ENCODE results near the gene PCARE.
"Not testable (repeated sequence)": the region's sequence is repeated elsewhere in the genome, so short reads cannot be mapped to it uniquely, and the experiment has no call there.

The PCARE gene

GRCh38 chr2:29074411-29074810 is at the start of gene PCARE:
PCARE (minus strand) TSS chr2:29074523; CDS start chr2:29074261, 262 bp downstream.
- no peak for DNase-seq (ENCODE audit: low read depth)

- DNase-seq (ENCODE audit: low read depth), result no peak
Measured at GRCh38 chr2:29123617-29124349, 49.5 kb upstream of the PCARE start.

- DNase-seq (ENCODE audit: low read depth), result no peak
Measured at GRCh38 chr2:29120846-29121245, 46.5 kb upstream of the PCARE start.

GRCh38 chr2:29119211-29119610 is 44.9 kb upstream of the PCARE start:
- no peak for DNase-seq (ENCODE audit: low read depth)

- no peak for DNase-seq (ENCODE audit: low read depth)
Measured at GRCh38 chr2:29117636-29118303, 43.4 kb upstream of the PCARE start.

- peak; percentile 59 for DNase-seq (ENCODE audit: low read depth)
Measured at GRCh38 chr2:29115797-29116781, 41.8 kb upstream of the PCARE start.

- no peak for DNase-seq (ENCODE audit: low read depth)
Measured at GRCh38 chr2:29114946-29115609, 40.8 kb upstream of the PCARE start, which contains the start of gene CLIP4. CLIP4 (plus strand) TSS chr2:29115415; CDS start chr2:29121389, 5,974 bp downstream.

GRCh38 chr2:29114586-29114945 is 40.2 kb upstream of the PCARE start:
- no peak for DNase-seq (ENCODE audit: low read depth)

GRCh38 chr2:29113891-29114321 is 39.6 kb upstream of the PCARE start:
- DNase-seq (ENCODE audit: low read depth), result peak; percentile 68

- DNase-seq (ENCODE audit: low read depth), result no peak
Measured at GRCh38 chr2:29113027-29113686, 38.8 kb upstream of the PCARE start.

GRCh38 chr2:29112379-29112778 is 38.1 kb upstream of the PCARE start:
- DNase-seq (ENCODE audit: low read depth), result no peak

- no peak for DNase-seq (ENCODE audit: low read depth)
Measured at GRCh38 chr2:29110916-29111535, 36.7 kb upstream of the PCARE start.

- DNase-seq (ENCODE audit: low read depth), result no peak
Measured at GRCh38 chr2:29109246-29109645, 34.9 kb upstream of the PCARE start.

GRCh38 chr2:29108225-29108624 is 33.9 kb upstream of the PCARE start:
- peak; percentile 95 for DNase-seq (ENCODE audit: low read depth)

- DNase-seq (ENCODE audit: low read depth), result not testable (repeated sequence)
Measured at GRCh38 chr2:29107547-29107946, 33.2 kb upstream of the PCARE start.

GRCh38 chr2:29106980-29107388 is 32.7 kb upstream of the PCARE start:
- no peak for DNase-seq (ENCODE audit: low read depth)

GRCh38 chr2:29106256-29106655 is 31.9 kb upstream of the PCARE start:
- no peak for DNase-seq (ENCODE audit: low read depth)

GRCh38 chr2:29105375-29105774 is 31.1 kb upstream of the PCARE start:
- no peak for DNase-seq (ENCODE audit: low read depth)

GRCh38 chr2:29104688-29105087 is 30.4 kb upstream of the PCARE start:
- no peak for DNase-seq (ENCODE audit: low read depth)

GRCh38 chr2:29100564-29100963 is 26.2 kb upstream of the PCARE start:
- DNase-seq (ENCODE audit: low read depth), result no peak

GRCh38 chr2:29097569-29097968 is 23.2 kb upstream of the PCARE start:
- DNase-seq (ENCODE audit: low read depth), result no peak
